ENCODE data around the gene RPL22L1. TPM values are rescaled to one million over a fixed set of nuclear protein-coding genes. Genes with fewer than 3 reads are reported as not detected.

RPL22L1 gene
- total RNA-seq, 1 donor from 2014 or later: 323 TPM

DNA sequence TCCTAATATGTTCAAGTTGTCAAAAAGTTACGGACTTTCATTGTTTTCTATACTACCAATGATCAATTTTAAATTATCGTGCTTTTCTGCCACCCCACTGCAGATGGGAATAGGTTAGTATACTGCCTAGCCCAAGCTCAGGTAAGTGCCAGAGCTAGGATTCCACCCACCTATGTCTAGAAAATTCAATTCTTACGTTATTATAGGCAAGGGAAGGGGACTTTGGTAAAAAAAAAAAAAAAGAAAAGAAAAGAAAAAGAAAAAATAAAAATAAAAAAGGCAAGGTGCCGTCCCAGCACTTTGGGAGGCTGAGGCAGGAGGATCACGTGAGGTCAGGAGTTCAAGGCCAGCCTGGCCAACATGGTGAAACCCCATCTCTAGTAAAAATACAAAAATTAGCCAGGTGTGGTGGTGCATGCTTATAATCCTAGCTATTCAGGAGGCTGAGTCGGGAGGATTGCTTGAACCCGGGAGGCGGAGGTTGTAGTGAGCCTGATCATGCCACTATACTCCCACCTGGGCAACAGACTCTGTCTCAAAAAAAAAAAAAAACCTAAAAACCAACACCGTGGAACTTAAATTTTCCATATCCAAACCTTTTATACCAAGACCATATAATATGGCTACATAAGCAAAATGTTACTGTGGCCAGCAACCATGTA, 1.3 kb downstream of the RPL22L1 start:
- Histone ChIP-seq H3K4me3 (ENCODE audit: low read depth, low read length) (peak overlapping the region; percentile 68), H3K27me3 (ENCODE audit: control insufficient read depth, insufficient read depth, low read length) (no peaks in the 10 kb centered on the region), H3K36me3 (ENCODE audit: control insufficient read depth, insufficient read depth, low read length) (peaks cover 2% of the 10 kb centered on the region)
- TF ChIP-seq, protein P1, sequence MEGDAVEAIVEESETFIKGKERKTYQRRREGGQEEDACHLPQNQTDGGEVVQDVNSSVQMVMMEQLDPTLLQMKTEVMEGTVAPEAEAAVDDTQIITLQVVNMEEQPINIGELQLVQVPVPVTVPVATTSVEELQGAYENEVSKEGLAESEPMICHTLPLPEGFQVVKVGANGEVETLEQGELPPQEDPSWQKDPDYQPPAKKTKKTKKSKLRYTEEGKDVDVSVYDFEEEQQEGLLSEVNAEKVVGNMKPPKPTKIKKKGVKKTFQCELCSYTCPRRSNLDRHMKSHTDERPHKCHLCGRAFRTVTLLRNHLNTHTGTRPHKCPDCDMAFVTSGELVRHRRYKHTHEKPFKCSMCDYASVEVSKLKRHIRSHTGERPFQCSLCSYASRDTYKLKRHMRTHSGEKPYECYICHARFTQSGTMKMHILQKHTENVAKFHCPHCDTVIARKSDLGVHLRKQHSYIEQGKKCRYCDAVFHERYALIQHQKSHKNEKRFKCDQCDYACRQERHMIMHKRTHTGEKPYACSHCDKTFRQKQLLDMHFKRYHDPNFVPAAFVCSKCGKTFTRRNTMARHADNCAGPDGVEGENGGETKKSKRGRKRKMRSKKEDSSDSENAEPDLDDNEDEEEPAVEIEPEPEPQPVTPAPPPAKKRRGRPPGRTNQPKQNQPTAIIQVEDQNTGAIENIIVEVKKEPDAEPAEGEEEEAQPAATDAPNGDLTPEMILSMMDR (IDR thresholded peaks at IDR 0.05; ENCODE audit: insufficient read depth, low read length, poor library complexity, severe bottlenecking): no peak
- DNase-seq (ENCODE audit: low read depth): no peak

DNA sequence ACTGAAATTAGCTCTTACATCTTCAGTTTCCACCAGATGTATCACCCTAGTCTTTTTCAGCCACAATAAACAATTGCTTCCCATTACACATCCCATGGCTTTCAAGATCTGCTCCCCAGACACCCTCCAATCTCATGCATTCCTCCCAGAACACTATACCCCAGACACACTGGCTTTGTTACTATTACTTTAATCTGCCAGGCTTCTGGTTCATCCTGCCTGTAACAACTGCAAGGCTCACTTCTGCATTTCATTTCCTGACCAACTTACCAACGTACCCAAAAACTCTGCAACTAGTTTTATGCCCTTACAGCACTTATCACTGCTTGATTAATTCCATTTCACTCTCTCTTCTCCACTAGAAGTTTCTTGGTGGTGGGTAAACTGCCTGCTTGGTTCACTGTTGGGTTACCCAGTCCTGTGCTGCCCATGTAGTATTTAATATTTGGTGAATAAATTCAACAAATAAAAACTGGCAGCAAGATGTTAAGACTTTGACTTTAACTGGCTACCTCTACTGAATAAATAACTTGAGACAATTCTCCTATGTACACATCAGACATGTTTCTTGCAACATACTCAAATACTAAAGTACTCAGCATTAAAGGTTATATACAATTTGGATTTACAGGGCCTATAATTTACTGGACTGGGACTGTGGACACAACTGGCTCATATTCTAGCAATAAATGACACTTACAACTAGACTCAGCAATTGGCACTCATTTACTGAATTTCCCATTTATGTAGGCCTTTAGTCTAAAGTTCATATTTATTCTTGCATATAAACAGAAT, 2.7 kb downstream of the RPL22L1 start:
- Histone ChIP-seq H3K36me3 (ENCODE audit: control insufficient read depth, insufficient read depth, low read length) (peaks cover 2% of the 10 kb centered on the region), H3K4me3 (ENCODE audit: low read depth, low read length) (no peak overlapping the region), H3K27me3 (ENCODE audit: control insufficient read depth, insufficient read depth, low read length) (no peaks in the 10 kb centered on the region)
- DNase-seq (ENCODE audit: low read depth): no peak
- TF ChIP-seq, protein P1 (IDR thresholded peaks at IDR 0.05; ENCODE audit: insufficient read depth, low read length, poor library complexity, severe bottlenecking): no peak

DNA sequence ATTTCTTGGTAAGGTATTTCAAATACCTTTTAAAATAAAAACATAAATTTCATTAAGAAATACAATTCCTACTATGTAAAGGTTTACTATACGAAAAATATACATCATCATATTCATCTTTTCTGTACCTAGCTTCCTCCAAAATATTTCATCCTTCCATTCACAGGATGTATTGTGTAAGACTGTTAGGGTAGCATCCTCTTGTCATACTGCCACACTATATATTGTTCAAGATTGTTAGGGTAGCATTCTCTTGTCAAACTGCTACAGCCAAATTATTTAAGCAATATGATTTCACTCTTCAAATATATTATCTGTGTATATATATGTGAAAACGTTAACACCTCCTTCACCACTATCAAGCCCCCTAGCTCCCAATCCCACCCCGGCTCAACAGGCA, 3.5 kb downstream of the RPL22L1 start:
- H3K27me3 ChIP-seq (ENCODE audit: control insufficient read depth, insufficient read depth, low read length): no peaks in the 10 kb centered on the region
- DNase-seq (ENCODE audit: low read depth): no peak
- H3K36me3 ChIP-seq (ENCODE audit: control insufficient read depth, insufficient read depth, low read length): peaks cover 2% of the 10 kb centered on the region
- TF ChIP-seq, protein P1 (IDR thresholded peaks at IDR 0.05; ENCODE audit: insufficient read depth, low read length, poor library complexity, severe bottlenecking): no peak
- H3K4me3 ChIP-seq (ENCODE audit: low read depth, low read length): no peak overlapping the region

DNA sequence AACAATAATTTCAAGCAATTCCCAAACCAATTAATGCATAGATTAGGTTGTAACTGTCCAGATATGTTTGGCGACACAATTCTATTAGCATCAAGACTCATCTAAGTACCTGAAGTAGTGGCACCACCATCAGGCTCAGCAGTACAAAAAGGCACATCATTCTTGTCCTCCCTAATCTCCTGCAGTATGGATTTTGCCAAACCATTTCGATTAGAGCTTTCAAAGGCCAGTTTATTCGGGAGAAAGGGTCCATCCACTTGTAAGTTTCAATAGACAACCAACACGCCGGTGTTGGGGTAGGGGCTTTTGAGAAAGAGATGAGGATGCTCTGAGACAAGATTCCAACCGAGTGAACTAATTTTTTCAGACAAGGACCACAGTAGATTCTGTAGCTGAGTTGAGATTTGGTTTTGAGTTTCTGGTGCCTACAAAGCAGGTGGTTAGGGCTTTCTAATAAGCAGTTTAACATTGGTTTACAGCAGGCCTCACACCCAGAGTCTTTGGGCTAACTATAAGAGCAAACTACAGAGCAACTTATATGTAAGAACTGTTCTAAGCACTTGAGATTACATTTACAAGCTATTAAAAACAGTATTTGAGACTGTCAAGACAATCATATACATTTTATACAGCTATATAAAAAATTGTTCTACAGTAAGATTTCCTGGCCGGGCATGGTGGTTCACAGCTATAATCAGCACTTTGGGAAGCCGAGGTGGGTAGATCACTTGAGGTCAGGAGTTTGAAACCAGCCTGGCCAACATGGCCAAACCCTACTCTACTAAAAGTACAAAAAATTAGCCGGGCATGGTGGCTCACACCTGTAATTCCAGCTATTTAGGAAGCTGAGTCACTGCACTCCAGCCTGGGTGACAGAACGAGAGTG, 4.5 kb downstream of the RPL22L1 start:
- no peak for DNase-seq (ENCODE audit: low read depth)
- TF ChIP-seq, protein P1 (IDR thresholded peaks at IDR 0.05; ENCODE audit: insufficient read depth, low read length, poor library complexity, severe bottlenecking): no peak
- no peaks in the 10 kb centered on the region for H3K27me3 ChIP-seq (ENCODE audit: control insufficient read depth, insufficient read depth, low read length)

DNA sequence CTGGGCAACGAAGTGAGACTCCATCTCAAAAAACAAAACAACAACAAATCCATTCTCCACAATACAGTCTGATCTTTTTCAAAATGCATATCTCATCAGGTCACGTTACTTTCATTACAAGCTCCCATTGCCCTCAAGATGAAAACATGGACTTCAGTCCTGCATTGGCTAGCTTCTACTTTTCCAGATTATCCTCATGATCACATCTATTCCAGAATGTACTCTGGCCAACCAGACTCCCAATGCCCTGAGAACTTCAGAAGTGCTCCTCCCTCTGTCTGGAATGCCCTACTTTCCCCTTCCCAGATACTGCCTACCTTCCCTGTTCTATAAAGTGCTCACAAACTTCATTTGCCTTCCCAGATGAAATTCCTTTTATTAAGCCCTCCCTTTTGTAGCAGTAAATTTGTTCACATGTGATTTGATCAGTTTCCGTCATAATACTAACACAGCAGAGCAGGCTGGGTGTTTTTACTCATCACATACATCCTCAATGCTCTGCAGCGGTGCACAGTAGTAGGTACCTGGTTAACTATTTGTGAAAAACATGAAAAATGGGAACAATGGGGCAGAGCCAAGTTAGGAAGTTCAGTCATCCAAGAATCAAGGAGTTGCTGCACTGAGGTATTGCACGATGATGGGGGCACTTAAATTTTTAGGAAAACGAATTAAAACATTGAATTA, 5.3 kb downstream of the RPL22L1 start:
- TF ChIP-seq, protein P1 (IDR thresholded peaks at IDR 0.05; ENCODE audit: insufficient read depth, low read length, poor library complexity, severe bottlenecking): no peak
- H3K27me3 ChIP-seq (ENCODE audit: control insufficient read depth, insufficient read depth, low read length): no peaks in the 10 kb centered on the region
- H3K36me3 ChIP-seq (ENCODE audit: control insufficient read depth, insufficient read depth, low read length): peaks cover 2% of the 10 kb centered on the region
- H3K4me3 ChIP-seq (ENCODE audit: low read depth, low read length): no peak overlapping the region
- DNase-seq (ENCODE audit: low read depth): no peak

More for the DNA sequence above, 4.5 kb downstream of the RPL22L1 start:
- Histone ChIP-seq H3K4me3 (ENCODE audit: low read depth, low read length) (no peak overlapping the region), H3K36me3 (ENCODE audit: control insufficient read depth, insufficient read depth, low read length) (peaks cover 2% of the 10 kb centered on the region)
